Measurements from ENCODE around the gene PIK3C2A. TPM values are rescaled to one million over a fixed set of nuclear protein-coding genes. Genes with fewer than 3 reads are reported as not detected.
"Not testable (repeated sequence)": the region's sequence is repeated elsewhere in the genome, so short reads cannot be mapped to it uniquely, and the experiment has no call there.

PIK3C2A gene
- polyA plus RNA-seq (2013, experiment 1 of 2): 61.1 TPM
- polyA plus RNA-seq (2013, experiment 2 of 2): 63.0 TPM

- Histone ChIP-seq H3K4me1 (ENCODE audit: control insufficient read depth, insufficient read depth, low read length, poor library complexity, severe bottlenecking) (peaks cover 12% of the 10 kb centered on the region), H3K27ac (ENCODE audit: low read depth, low read length, severe bottlenecking) (peak within 1 kb of the TSS; percentile 99), H3K4me3 (ENCODE audit: extremely low read depth, insufficient read depth, low read length, poor library complexity, severe bottlenecking) (peak within 1 kb of the TSS; percentile 94), H3K36me3 (ENCODE audit: control insufficient read depth, insufficient read depth, low read length) (peaks cover 31% of the 10 kb centered on the region), H3K9me3 (ENCODE audit: control insufficient read depth, low read length) (no peaks in the 10 kb centered on the region)
- WGBS, 2 experiments (ENCODE audit: insufficient coverage in 2 of 2): 0% methylated on average over 50 to 59 of the region's 72 CpGs
Measured at GRCh38 chr11:17207317-17208256, at the start of gene PIK3C2A. TSS of gene PIK3C2A (minus strand) at chr11:17207986. CDS start at chr11:17169741, 38,245 bp downstream.

GRCh38 chr11:17257196-17257595, 49.4 kb upstream of the PIK3C2A start:
- Histone ChIP-seq H3K4me3 (ENCODE audit: extremely low read depth, insufficient read depth, low read length, poor library complexity, severe bottlenecking) (no peak overlapping the region), H3K27ac (ENCODE audit: low read depth, low read length, severe bottlenecking) (no peak overlapping the region), H3K36me3 (ENCODE audit: control insufficient read depth, insufficient read depth, low read length) (no peaks in the 10 kb centered on the region), H3K4me1 (ENCODE audit: control insufficient read depth, insufficient read depth, low read length, poor library complexity, severe bottlenecking) (no peaks in the 10 kb centered on the region), H3K9me3 (ENCODE audit: control insufficient read depth, low read length) (no peaks in the 10 kb centered on the region)
- no CpG with 5 or more reads among the region's 1 CpG for WGBS, 2 experiments (ENCODE audit: insufficient coverage in 2 of 2)

GRCh38 chr11:17256512-17256911, 48.7 kb upstream of the PIK3C2A start:
- 100% methylated on average over 2 of the region's 3 CpGs; no CpG with 5 or more reads in 1 of the 2 experiments for WGBS, 2 experiments (ENCODE audit: insufficient coverage in 2 of 2)
- H3K4me1 ChIP-seq (ENCODE audit: control insufficient read depth, insufficient read depth, low read length, poor library complexity, severe bottlenecking): no peaks in the 10 kb centered on the region
- no peak overlapping the region for H3K4me3 ChIP-seq (ENCODE audit: extremely low read depth, insufficient read depth, low read length, poor library complexity, severe bottlenecking)
- H3K27ac ChIP-seq (ENCODE audit: low read depth, low read length, severe bottlenecking): no peak overlapping the region
- no peaks in the 10 kb centered on the region for H3K9me3 ChIP-seq (ENCODE audit: control insufficient read depth, low read length)
- H3K36me3 ChIP-seq (ENCODE audit: control insufficient read depth, insufficient read depth, low read length): no peaks in the 10 kb centered on the region

- 83% methylated on average over 1 of the region's 4 CpGs; no CpG with 5 or more reads in 1 of the 2 experiments for WGBS, 2 experiments (ENCODE audit: insufficient coverage in 2 of 2)
- Histone ChIP-seq H3K4me3 (ENCODE audit: extremely low read depth, insufficient read depth, low read length, poor library complexity, severe bottlenecking) (no peak overlapping the region), H3K9me3 (ENCODE audit: control insufficient read depth, low read length) (no peaks in the 10 kb centered on the region)
Measured at GRCh38 chr11:17252704-17253103, 44.9 kb upstream of the PIK3C2A start.

GRCh38 chr11:17250561-17251350, 43.0 kb upstream of the PIK3C2A start:
- Histone ChIP-seq H3K9me3 (ENCODE audit: control insufficient read depth, low read length) (no peaks in the 10 kb centered on the region), H3K4me1 (ENCODE audit: control insufficient read depth, insufficient read depth, low read length, poor library complexity, severe bottlenecking) (no peaks in the 10 kb centered on the region), H3K27ac (ENCODE audit: low read depth, low read length, severe bottlenecking) (no peak overlapping the region), H3K4me3 (ENCODE audit: extremely low read depth, insufficient read depth, low read length, poor library complexity, severe bottlenecking) (no peak overlapping the region), H3K36me3 (ENCODE audit: control insufficient read depth, insufficient read depth, low read length) (no peaks in the 10 kb centered on the region)

More at GRCh38 chr11:17252704-17253103, 44.9 kb upstream of the PIK3C2A start:
- Histone ChIP-seq H3K4me1 (ENCODE audit: control insufficient read depth, insufficient read depth, low read length, poor library complexity, severe bottlenecking) (no peaks in the 10 kb centered on the region), H3K27ac (ENCODE audit: low read depth, low read length, severe bottlenecking) (no peak overlapping the region), H3K36me3 (ENCODE audit: control insufficient read depth, insufficient read depth, low read length) (no peaks in the 10 kb centered on the region)

- Histone ChIP-seq H3K27ac (ENCODE audit: low read depth, low read length, severe bottlenecking) (no peak overlapping the region), H3K4me3 (ENCODE audit: extremely low read depth, insufficient read depth, low read length, poor library complexity, severe bottlenecking) (no peak overlapping the region), H3K4me1 (ENCODE audit: control insufficient read depth, insufficient read depth, low read length, poor library complexity, severe bottlenecking) (no peaks in the 10 kb centered on the region), H3K36me3 (ENCODE audit: control insufficient read depth, insufficient read depth, low read length) (no peaks in the 10 kb centered on the region), H3K9me3 (ENCODE audit: control insufficient read depth, low read length) (no peaks in the 10 kb centered on the region)
- WGBS, 2 experiments (ENCODE audit: insufficient coverage in 2 of 2): 62 to 70% methylated on average over 1 of the region's 2 CpGs
Measured at GRCh38 chr11:17244046-17244445, 36.3 kb upstream of the PIK3C2A start.

GRCh38 chr11:17242954-17243353, 35.2 kb upstream of the PIK3C2A start:
- whole genome bisulfite sequencing, 2 experiments (ENCODE audit: insufficient coverage in 2 of 2): 100% methylated on average over 1 of the region's 4 CpGs; no CpG with 5 or more reads in 1 of the 2 experiments
- H3K4me3 ChIP-seq (ENCODE audit: extremely low read depth, insufficient read depth, low read length, poor library complexity, severe bottlenecking); H3K27ac ChIP-seq (ENCODE audit: low read depth, low read length, severe bottlenecking); H3K9me3 ChIP-seq (ENCODE audit: control insufficient read depth, low read length); H3K36me3 ChIP-seq (ENCODE audit: control insufficient read depth, insufficient read depth, low read length); H3K4me1 ChIP-seq (ENCODE audit: control insufficient read depth, insufficient read depth, low read length, poor library complexity, severe bottlenecking): not testable (repeated sequence)

- H3K9me3 ChIP-seq (ENCODE audit: control insufficient read depth, low read length): no peaks in the 10 kb centered on the region
- H3K27ac ChIP-seq (ENCODE audit: low read depth, low read length, severe bottlenecking): no peak overlapping the region
- no peak overlapping the region for H3K4me3 ChIP-seq (ENCODE audit: extremely low read depth, insufficient read depth, low read length, poor library complexity, severe bottlenecking)
- no peaks in the 10 kb centered on the region for H3K4me1 ChIP-seq (ENCODE audit: control insufficient read depth, insufficient read depth, low read length, poor library complexity, severe bottlenecking)
- no peaks in the 10 kb centered on the region for H3K36me3 ChIP-seq (ENCODE audit: control insufficient read depth, insufficient read depth, low read length)
Measured at GRCh38 chr11:17240780-17241179, 33.0 kb upstream of the PIK3C2A start.

- H3K36me3 ChIP-seq (ENCODE audit: control insufficient read depth, insufficient read depth, low read length); H3K9me3 ChIP-seq (ENCODE audit: control insufficient read depth, low read length); H3K27ac ChIP-seq (ENCODE audit: low read depth, low read length, severe bottlenecking); H3K4me3 ChIP-seq (ENCODE audit: extremely low read depth, insufficient read depth, low read length, poor library complexity, severe bottlenecking); H3K4me1 ChIP-seq (ENCODE audit: control insufficient read depth, insufficient read depth, low read length, poor library complexity, severe bottlenecking): not testable (repeated sequence)
- WGBS, 2 experiments (ENCODE audit: insufficient coverage in 2 of 2): 85 to 100% methylated on average over 1 to 2 of the region's 4 CpGs
Measured at GRCh38 chr11:17239927-17240326, 32.1 kb upstream of the PIK3C2A start.

- H3K4me3 ChIP-seq (ENCODE audit: extremely low read depth, insufficient read depth, low read length, poor library complexity, severe bottlenecking): no peak overlapping the region
- WGBS, 2 experiments (ENCODE audit: insufficient coverage in 2 of 2): 89 to 91% methylated on average over 3 of the region's 3 CpGs
- H3K27ac ChIP-seq (ENCODE audit: low read depth, low read length, severe bottlenecking): no peak overlapping the region
- no peaks in the 10 kb centered on the region for H3K36me3 ChIP-seq (ENCODE audit: control insufficient read depth, insufficient read depth, low read length)
- H3K4me1 ChIP-seq (ENCODE audit: control insufficient read depth, insufficient read depth, low read length, poor library complexity, severe bottlenecking): no peaks in the 10 kb centered on the region
- no peaks in the 10 kb centered on the region for H3K9me3 ChIP-seq (ENCODE audit: control insufficient read depth, low read length)
Measured at GRCh38 chr11:17238377-17238776, 30.6 kb upstream of the PIK3C2A start.
